Activated CD4-positive, alpha-beta T cell treated with anti-CD3 and anti-CD28 coated beads, Interleukin-2, Interleukin-6, amounts not matched to agents 100 ng/mL and 50 ng/mL, durations not matched to agents 16 hours and 8 hours (primary cell): ENCODE data around the gene RGP1.

Source experiments
- DNase-seq: peaks from one replicate; pipeline ENCODE4 v3.0.0-alpha.2; 2020

The RGP1 gene

DNA sequence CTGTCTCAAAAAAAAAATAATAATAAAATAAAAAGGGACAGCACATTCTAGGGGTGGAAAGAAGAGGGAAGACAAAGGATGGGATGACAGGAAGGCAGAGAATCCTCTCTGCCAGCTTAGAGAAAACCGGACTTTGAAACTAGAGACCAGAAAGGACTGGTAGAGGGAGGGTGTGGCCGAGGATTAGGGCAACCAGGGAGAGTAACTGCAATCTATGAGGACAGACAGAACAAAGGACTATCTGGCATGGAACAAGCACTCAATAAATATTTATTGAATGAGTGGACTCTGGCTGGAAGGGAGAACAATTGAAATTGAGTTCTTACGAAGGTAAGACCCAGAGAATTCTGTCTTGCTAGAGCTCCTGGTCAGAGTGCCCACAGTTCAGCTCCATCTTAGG lies 2.5 kb upstream of the RGP1 start:
- no peak for DNase-seq

DNA sequence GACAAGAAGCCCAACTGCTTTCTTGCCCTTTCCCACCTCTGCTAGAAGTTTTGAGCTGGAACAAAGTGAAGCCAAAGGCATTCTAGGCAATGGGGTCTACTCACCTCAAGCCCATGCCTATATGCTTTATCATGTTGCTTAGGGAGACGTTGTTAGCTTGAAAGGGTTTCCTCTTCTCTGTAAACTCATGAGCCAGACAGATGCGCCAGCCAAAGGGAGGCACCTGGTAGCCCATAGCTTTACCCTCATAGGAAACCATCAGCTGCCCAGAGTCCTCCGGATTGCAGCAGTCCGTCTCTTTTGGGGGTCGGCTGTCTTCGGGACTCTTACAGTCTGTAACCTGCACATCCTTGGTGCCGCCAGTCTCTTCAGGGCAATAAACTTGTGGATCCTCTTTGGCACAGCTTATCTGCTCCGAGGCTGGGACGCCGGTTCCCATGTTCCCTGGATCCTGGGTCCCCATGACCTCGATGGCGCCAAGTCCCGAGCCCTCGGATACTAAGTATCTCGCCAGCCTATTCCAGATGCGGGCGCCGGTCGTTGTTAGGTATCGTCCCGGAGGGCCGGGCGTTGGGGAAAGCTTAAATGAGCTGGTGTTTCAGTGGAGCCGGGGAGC lies 737 bp upstream of the RGP1 start:
- DNase-seq = no peak

DNA sequence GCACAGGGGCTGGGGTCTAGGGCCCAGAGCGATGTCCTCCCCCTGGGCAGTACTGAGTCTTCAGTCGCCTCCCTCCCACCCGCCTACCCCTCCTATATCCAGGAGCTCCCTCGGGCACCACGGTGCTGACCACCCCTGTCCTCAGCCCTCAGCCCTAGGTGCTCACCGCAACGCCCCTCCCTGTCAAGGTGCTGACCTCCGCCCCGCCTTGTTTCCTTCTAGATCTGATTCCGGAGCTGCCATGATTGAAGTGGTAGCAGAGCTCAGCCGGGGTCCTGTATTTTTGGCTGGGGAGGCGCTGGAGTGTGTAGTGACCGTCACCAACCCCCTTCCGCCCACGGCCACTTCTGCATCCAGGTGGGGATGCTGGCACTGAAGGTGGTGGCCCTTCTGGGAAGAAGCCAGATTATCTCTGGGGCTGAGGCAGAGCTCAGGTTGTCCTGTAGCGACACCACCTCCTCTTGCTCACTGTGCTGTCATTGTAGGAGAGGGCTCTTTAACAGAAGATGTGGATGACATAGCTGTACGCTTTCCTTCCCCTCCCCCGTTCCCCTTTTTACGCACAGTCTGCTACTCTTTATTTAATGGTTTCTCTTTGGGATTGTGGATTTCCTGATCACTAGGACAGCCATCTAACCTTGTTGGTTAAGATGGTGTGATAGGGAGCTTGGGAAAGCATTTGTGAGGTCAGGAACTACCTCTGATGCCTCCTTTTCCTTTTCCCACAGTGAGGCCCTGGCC lies 598 bp downstream of the RGP1 start:
- peak; percentile 50 for DNase-seq

DNA sequence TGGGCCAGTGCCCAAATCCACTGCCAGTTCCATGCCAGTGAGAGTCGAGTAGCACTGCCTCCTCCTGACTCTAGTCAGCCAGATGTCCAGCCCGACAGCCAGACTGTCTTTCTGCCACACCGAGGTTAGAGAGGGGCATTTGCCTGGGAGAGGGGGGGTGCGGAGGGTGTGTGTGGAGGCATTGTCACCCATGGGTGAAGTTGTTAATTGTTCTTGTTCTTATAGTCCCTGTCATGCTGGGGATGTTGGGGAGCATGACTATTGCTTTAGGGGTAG lies 1.1 kb downstream of the RGP1 start:
- DNase-seq = no peak

DNA sequence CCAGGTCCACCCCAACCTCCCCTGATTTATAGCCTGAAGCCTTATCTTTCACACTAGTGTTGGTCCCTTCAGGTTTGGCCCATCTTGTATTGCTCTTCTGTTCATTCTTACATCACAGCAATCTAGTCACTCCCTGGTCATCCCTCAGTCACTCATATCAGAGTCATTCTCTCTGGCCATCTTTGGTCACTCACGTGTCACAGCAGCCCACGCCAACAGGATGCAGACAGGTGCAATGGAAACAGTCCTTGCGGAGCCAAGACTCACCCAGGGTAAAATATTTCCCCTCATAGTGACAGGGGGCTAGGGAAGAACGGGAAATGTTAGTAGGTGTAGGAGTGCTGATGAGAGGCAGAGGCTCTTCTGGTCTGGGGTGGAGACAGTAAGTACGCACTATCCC lies 4.4 kb downstream of the RGP1 start:
- no peak for DNase-seq

DNA sequence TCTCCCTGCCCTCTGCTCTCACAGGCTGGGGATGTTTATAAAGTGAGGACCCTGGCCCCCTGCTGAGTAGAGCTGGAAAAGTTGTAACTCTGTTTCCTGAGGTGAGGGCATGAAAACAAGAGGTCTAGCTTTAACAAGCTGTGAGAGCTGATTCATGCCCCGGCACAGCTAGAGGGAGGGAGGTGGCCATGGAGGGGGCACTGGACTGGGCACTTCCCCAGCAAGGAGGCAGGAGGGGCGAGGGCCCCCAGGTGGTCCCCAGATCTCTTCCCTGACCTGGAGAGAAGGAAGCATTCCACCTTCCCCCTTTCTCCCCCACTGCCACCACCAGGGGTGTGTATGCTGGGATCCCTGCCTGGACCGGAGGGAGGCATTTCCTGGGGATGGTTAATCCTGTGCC lies 5.2 kb downstream of the RGP1 start, which contains the start of gene MSMP:
Gene MSMP, minus strand, starts transcription at position 13 of the 400 bp plus-strand sequence. CDS start 147 bp downstream, outside the sequence.
- DNase-seq = no peak

DNA sequence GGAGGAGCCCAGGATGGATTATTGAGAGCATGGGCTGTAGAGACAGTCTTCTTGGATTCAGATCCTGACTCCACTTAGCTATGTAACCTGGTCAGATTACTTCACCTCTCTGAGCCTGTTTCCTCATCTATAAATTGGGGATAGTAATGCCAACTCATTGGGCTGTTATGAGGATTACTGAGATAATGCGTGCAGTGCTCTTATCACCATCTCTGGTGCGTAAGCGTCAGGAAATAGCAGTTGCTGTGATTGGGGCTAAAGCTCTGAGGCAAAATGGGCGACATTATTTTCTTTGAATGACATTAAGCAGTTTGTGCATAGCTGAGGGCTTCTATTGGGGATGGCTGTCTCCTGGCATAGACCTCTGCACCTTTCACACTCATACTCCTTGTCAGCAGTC lies 6.0 kb downstream of the RGP1 start:
- no peak for DNase-seq

DNA sequence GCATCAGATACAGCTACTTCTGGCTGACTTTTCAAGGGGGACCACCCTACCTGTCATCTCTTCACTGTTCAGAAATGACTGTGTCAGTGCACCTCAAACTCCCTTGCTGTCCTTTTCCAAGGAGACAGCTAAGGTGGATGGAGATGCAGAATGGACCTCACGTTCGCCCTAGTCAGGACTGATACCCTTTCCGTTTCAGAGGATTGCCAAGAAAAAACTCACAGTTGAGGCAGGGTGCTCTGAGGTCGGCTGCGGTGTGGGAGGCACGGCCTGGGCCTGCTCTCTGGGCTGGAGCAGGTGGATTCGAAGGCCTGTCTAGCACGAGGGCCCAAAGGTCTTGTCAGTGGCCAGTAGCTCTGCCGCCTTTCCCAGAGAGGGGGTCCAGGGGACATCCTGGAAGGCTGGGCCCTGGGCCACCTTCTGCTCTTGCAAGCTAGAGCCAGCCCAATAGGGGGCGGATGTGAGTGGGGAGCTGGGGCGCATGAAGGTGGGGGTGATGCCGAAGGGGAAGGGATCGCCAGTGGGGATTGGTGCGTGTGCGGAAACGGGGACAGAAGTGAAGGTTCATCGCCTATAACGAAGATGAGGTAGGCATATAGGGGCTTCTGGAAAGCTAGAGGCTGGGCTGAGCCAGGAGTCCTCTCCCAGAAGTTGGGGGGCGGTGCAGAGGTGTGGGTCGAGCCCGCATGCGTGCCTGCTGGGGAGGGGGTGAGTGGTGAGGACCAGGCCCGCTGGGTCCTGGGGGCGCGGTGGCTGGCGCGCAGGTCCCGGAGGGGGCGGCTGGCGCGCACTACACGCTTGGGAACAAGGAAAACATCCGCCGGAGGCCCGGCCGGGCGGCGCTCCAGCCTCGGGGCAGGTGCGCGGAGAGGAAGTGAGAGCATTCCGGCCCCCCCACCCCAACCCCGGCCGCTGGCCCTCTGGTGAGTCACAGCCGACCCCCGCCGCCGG lies 7.5 kb downstream of the RGP1 start:
- peak; percentile 90 for DNase-seq

DNA sequence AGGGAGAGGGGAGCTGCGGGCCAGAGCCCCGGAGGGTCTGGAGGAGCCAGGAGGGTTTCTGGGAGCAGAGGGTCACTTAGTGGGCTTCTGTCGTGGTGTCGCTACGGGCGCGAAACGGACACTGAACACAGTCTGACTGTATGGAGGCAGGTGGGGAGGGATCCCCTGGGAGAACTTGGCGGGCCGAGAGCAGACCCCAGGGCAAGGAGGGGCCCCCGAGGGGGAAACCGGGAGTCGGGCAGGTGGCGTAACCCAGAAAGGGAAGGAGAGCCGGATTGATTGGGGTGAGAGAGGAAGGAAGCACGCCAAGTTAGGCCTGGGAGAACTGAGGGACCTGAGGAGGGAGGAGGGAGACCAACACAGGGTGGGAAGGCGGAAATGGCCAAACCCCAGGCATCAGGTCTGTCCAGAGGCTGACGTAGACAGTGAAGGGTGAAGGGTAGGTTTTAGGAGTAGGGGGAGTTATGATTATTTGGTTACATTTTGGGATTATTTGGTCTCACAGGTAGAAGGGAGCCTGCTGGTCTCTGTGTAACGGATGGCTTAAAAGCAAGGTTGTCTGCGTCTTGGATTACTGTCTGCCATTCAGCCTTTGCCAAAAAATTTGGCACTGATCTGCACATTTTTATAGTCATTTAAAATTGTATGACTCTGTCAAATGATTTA lies 8.3 kb downstream of the RGP1 start:
- peak; percentile 50 for DNase-seq

DNA sequence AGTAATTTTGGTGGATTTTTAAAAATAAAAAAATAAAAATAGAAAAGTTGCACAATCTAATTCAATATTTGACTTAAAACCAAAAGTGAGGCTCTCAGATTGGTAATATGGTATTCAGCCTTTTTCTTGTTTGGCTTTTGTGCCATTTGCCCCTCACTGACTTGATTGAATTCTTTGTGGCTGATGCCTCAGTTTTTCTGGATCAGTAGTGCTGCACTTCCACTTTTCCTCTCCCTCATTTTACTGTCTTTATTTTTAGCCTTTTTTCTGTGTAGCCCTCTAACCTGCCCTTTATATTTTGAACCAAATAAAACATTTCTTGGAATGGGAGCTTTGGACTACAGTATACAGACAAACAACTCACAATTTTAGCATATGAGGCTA lies 8.8 kb downstream of the RGP1 start:
- DNase-seq = no peak

DNA sequence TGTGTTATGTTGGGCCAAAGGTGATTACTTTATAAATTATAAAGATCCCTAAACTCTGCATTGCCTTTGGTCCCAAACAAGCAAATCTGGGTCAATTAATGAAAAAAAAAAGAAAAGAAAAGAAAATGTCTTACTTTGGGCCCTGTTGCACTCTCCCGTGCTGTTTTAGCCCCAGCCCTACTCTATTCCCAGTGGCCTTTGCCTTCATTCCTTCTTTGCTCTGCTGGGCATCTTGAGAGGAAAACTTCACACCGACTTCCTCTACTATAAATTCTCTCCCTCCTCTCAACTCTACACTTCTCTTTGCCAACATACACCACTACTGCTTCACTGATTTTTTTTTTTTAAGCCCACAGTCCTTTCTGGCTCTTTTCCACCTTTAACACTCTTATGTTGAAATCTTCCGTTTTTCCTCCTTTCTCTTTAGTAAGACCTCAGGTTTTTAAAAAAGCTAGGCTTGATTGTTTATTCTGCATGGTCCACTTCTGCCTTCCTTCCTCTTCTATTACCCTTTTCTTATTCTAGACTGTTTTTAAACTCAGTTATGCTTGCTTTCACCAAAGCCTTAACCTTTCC lies 9.5 kb downstream of the RGP1 start:
- no peak for DNase-seq

DNA sequence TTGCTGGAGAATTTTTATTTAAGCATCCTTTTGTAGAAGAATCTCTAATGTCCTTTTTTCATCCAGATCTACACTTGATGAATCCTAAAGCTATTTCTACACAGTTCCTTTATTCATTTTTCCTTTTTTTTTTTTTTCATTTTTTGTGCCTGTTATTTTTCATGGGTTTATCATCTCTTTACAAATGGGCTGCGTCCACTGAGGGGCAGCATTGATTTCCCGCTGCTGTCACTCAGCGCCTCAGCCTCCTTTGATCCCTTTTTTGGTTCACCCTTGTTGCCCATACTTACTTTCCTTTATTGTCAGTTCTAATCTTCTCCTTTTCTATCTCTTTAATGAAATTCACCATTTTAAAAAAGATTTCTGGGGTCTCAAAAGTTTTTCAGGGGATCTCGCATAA lies 10.7 kb downstream of the RGP1 start:
- DNase-seq = no peak

DNA sequence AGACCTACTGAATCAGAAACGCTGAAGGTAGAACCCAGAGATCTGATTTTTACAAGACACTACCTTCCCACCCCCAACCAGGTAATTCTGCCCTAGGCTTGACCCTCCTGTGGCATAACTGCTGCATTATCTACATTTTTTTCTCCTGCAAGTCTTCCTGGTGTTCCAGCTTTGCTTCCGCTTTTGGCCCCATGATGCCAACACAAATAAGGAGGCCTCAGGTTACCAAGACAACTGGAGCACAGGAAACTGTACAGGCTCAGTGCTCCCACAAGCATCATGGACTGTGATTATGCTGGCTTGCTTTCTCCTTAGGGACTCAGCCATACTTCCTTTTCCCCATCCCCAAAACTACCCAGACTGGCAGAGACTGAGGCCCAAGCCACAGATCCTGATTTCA lies 11.6 kb downstream of the RGP1 start:
- no peak for DNase-seq

DNA sequence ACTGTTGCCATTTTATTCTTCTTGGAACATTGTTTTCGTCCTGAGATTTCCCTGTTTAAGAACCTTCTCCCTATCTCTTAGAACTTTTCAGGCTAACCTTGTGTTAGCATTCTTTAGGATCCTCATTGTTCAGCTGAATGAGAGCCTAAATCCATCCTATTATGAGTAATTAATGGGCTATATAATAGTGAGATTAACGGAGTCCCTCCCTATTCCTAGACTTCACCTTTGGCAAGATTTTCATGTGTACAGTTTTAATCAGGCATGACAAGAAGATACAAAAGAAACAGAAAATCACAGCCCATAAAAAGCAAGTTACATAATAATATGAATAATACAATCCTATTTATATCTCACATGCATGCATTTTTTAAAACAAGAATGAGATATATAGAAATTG lies 14.1 kb downstream of the RGP1 start:
- no peak for DNase-seq

DNA sequence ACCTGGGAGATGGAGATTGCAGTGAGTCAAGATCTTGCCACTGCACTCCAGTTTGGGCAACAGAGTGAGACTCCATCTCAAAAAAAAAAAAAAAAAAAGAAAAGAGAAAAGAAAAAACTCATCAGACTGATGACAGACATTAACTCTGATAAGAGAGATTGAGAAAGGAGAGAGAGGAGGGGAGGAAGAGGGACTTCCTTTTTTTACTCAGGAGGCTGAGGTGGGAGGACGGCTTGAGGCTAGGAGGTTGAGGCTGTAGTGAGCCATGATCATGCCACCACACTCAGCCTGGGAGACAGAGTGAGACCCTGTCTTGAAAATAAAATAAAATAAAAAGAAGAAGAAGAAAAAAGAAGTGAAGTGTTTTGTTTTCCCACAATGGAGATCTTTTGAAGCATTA lies 14.7 kb downstream of the RGP1 start:
- DNase-seq = no peak

DNA sequence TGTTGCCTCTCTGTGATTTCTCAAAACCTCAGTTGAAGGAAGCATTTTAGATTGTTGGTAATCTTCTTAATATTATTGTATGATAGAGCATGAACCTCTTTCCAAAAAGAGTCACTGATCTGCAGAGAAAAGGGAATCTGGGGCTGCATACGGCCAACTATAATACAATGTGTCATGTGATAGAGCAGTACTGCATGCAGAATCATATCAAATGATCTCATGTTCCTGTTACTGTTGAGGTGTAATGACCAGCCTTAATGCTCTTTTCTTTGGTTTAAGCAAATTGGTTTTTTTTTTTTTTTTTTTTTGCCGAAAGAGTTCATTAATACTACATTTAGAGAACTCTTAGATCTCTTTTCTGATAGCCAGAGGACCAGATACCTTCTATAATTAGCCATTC lies 17.9 kb downstream of the RGP1 start:
- DNase-seq = no peak

DNA sequence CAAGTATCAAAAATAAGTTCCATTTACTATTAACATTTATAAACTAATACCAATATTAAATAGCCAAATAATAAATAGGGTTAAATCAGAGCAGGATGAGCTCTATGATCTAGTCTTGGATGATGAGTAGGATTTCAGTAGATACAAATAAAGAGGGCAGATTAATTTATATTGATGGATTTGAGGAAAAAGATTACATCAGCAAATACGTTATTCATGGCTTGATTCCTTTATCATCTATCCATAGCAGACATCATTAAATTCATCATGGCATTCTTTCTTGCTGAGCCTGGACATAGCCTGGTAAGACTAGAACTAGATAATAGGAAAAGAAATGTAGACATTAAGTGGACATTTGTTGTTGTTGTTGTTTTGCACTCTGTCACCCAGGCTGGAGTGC lies 18.4 kb downstream of the RGP1 start:
- DNase-seq = no peak

DNA sequence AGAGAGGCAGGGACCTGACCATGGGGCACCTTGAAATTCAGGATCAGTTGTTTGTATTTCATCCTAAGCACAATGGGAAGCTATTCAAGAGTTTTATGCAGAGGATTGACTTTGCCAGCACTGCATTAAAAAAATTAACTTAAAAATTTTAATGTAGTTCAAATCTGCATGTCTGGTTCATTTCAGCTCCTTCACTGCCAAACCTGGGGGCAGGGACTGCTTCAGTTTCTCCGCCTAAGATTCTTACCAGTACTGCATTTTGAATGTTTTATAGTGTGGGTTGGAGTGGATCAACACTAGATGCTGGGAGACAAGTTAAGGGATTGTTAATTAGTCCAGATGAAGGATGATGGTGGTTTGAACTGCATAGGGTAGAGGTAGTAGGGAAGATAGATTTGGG lies 20.7 kb downstream of the RGP1 start:
- no peak for DNase-seq

DNA sequence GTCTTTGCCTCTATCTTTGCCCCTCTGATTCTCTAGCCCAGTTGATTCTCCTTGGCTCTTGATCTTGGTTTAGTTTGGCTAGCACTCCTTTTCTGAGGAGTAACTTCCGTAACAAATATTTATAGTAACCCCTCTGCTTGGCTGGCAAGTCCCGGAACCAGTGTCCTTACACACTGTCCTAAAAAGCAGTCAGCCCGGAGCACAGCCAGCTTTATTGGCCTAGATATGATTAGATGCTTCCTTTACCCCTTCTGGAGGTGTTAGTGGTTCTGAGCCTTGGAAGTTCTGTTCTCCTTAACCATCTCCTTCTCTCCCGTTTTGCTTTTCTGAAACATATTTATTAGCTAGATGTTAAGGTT lies 22.0 kb downstream of the RGP1 start:
- no peak for DNase-seq

DNA sequence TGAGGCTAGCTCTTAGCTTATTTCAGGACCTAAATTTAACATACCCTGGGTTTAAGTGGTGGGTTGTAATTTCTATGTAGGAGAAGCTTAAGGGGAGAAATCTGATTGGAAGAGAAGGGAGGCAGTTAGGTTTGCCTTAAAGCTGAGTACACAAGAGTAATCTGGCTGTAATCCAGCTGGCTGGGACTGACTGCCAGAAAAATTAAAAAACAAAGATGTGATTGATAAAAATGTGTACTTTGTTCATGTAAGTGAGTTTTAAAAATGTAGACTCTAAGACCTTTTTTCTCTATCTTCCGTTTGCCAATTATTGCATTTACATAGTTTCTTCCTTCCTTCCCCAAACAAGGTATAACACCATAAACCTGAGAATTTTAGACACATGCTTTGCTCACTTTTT lies 22.4 kb downstream of the RGP1 start:
- no peak for DNase-seq

DNA sequence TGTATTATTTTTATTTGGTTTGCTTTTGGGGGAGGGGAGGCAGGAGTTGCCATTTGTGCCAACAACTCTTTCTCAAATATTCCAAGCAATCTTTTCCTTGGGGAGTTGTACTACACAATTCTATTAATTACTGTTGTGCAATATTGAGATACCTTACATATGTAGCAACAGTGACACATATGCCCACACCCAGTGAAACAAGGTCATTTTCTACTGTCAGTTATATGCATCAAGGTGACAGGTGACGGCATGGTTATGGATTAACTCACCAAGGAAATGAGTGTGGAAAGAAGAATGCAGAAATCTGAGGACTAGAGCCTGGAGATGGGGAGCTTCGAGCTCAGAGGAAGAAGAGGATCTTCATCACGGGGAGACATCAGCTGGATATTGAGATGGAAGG lies 22.9 kb downstream of the RGP1 start:
- no peak for DNase-seq

DNA sequence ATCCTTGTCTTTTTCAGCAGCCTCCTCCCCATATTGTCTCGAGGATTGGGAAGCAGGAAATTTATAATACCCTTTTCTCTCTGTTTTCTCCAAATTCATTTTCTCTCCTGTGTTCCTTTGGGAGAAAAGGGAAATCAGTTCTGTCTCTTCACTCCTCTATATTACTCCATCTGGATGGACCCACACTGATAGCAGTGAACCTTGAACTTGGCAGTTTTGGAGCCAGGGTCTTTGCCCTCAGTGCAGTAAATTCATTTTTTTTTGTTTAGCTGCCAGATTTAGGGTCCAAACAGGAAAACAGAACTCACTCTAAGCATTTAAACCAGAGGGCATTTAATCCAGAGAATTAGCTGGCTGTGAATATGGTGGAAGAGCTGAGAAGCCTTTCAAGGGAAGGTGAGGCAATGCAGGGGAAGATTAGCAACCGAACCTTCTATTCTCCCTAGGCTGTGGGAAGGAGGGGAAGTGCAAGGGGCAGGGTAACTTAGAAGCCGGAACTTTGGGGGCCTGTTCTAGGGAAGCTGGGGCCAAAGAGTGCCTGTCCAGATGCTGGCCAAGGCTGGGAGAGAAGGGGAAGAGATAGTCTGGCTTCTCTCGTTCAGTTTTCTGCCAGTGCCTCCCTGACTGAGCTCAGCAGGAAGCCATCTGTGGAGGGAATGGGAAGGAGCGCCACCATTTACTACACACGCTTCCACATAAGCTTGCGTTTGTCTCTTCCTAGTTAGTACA lies 26.0 kb downstream of the RGP1 start:
- DNase-seq = no peak

DNA sequence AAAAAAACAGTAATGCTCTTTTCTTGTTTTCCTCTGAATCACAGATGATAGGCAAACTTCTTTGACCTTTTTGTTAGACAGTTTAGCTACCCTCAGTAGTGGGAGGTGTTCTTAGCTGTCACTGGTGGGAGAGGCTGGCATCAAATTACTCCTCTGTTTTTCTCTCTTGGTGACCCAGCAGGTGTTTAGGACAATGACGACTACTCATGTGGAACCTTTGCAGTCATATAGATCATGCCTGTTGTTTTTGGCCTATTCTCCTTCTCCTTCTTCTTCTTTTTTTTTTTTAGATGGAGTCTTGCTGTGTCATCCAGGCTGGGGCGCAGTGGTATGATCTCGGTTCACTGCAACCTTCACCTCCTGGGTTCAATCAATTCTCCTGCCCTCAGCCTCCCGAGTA lies 26.9 kb downstream of the RGP1 start:
- DNase-seq = no peak
